ENCODE data around the gene KRT80.

The KRT80 gene

GRCh38 chr12:52185400-52185967 is 6.3 kb downstream of the KRT80 start:
- H3K4me3 ChIP-seq (ENCODE audit: low read length): no peak overlapping the region
- no peak for DNase-seq (ENCODE audit: low read depth, low spot score)

- DNase-seq (ENCODE audit: low read depth, low spot score): no peak
- no peak overlapping the region for H3K4me3 ChIP-seq (ENCODE audit: low read length)
Observed at GRCh38 chr12:52184813-52185212, 7.0 kb downstream of the KRT80 start.

- H3K4me3 ChIP-seq (ENCODE audit: low read length): no peak overlapping the region
- DNase-seq (ENCODE audit: low read depth, low spot score): no peak
Observed at GRCh38 chr12:52183971-52184370, 7.8 kb downstream of the KRT80 start.

- DNase-seq (ENCODE audit: low read depth, low spot score): no peak
Observed at GRCh38 chr12:52183544-52183910, 8.3 kb downstream of the KRT80 start.

GRCh38 chr12:52182898-52183543 is 8.8 kb downstream of the KRT80 start:
- no peak for DNase-seq (ENCODE audit: low read depth, low spot score)
- no peak overlapping the region for H3K4me3 ChIP-seq (ENCODE audit: low read length)

More at GRCh38 chr12:52183544-52183910, 8.3 kb downstream of the KRT80 start:
- H3K4me3 ChIP-seq (ENCODE audit: low read length): no peak overlapping the region

GRCh38 chr12:52182384-52182783 is 9.4 kb downstream of the KRT80 start:
- no peak overlapping the region for H3K4me3 ChIP-seq (ENCODE audit: low read length)
- DNase-seq (ENCODE audit: low read depth, low spot score): no peak

GRCh38 chr12:52181746-52182145 is 10.1 kb downstream of the KRT80 start:
- no peak overlapping the region for H3K4me3 ChIP-seq (ENCODE audit: low read length)
- DNase-seq (ENCODE audit: low read depth, low spot score): no peak

- H3K4me3 ChIP-seq (ENCODE audit: low read length): no peak overlapping the region
- no peak for DNase-seq (ENCODE audit: low read depth, low spot score)
Observed at GRCh38 chr12:52180971-52181628, 10.7 kb downstream of the KRT80 start.

GRCh38 chr12:52179396-52179973 is 12.3 kb downstream of the KRT80 start:
- H3K4me3 ChIP-seq (ENCODE audit: low read length): no peak overlapping the region
- DNase-seq (ENCODE audit: low read depth, low spot score): no peak

- DNase-seq (ENCODE audit: low read depth, low spot score): no peak
- no peak overlapping the region for H3K4me3 ChIP-seq (ENCODE audit: low read length)
Observed at GRCh38 chr12:52178984-52179383, 12.8 kb downstream of the KRT80 start.

GRCh38 chr12:52178443-52178842 is 13.4 kb downstream of the KRT80 start:
- DNase-seq (ENCODE audit: low read depth, low spot score): no peak
- no peak overlapping the region for H3K4me3 ChIP-seq (ENCODE audit: low read length)

GRCh38 chr12:52175371-52176350 is 16.2 kb downstream of the KRT80 start:
- no peak overlapping the region for H3K4me3 ChIP-seq (ENCODE audit: low read length)
- no peak for DNase-seq (ENCODE audit: low read depth, low spot score)

- DNase-seq (ENCODE audit: low read depth, low spot score): no peak
- H3K4me3 ChIP-seq (ENCODE audit: low read length): no peak overlapping the region
Observed at GRCh38 chr12:52173526-52173925, 18.3 kb downstream of the KRT80 start.

- H3K4me3 ChIP-seq (ENCODE audit: low read length): no peak overlapping the region
- DNase-seq (ENCODE audit: low read depth, low spot score): no peak
Observed at GRCh38 chr12:52172956-52173355, 18.9 kb downstream of the KRT80 start.

GRCh38 chr12:52171950-52172512 is 19.8 kb downstream of the KRT80 start:
- H3K4me3 ChIP-seq (ENCODE audit: low read length): no peak overlapping the region
- no peak for DNase-seq (ENCODE audit: low read depth, low spot score)

GRCh38 chr12:52170827-52171226 is 21.0 kb downstream of the KRT80 start:
- no peak overlapping the region for H3K4me3 ChIP-seq (ENCODE audit: low read length)

GRCh38 chr12:52169886-52170285 is 21.9 kb downstream of the KRT80 start:
- no peak for DNase-seq (ENCODE audit: low read depth, low spot score)
- no peak overlapping the region for H3K4me3 ChIP-seq (ENCODE audit: low read length)

More at GRCh38 chr12:52170827-52171226, 21.0 kb downstream of the KRT80 start:
- DNase-seq (ENCODE audit: low read depth, low spot score): no peak

GRCh38 chr12:52168019-52168717 is 23.6 kb downstream of the KRT80 start:
- no peak for DNase-seq (ENCODE audit: low read depth, low spot score)
- H3K4me3 ChIP-seq (ENCODE audit: low read length): no peak overlapping the region

Measured in Jurkat, Clone E6-1 (cell line).